Loucy (cell line): ENCODE measurements around the gene ZNF750.

ENCODE experiments used
- H2AFZ ChIP-seq: fragments of 200-600 bp; sonication (generic); 2 replicates; pipeline ENCODE4 v1.6.0; 2016; ENCODE audit warnings: antibody characterized with exemption, mild to moderate bottlenecking, low read length, moderate library complexity
- H3F3A ChIP-seq: fragments of 200-600 bp; 2 replicates; pipeline ENCODE4 v1.6.0; 2016; ENCODE audit warnings: antibody characterized with exemption, low read depth, mild to moderate bottlenecking
- H3K27me3 ChIP-seq: fragments of 200-600 bp; sonication (generic); 2 replicates; pipeline ENCODE4 v1.6.1; 2014; ENCODE audit warnings: low read length, mild to moderate bottlenecking; ENCODE audit not compliant: insufficient read depth, poor library complexity, severe bottlenecking
- H3K36me3 ChIP-seq: fragments of 200-600 bp; sonication (generic); 2 replicates; pipeline ENCODE4 v1.6.1; 2016; ENCODE audit warnings: low read length; ENCODE audit not compliant: insufficient read depth
- H3K4me1 ChIP-seq: fragments of 200-600 bp; sonication (generic); 2 replicates; pipeline ENCODE4 v1.5.1; 2014; ENCODE audit warnings: low read length, mild to moderate bottlenecking; ENCODE audit not compliant: insufficient read depth, poor library complexity, severe bottlenecking
- H3K4me2 ChIP-seq: fragments of 200-600 bp; sonication (generic); 2 replicates; pipeline ENCODE4 v1.6.0; 2014; ENCODE audit warnings: antibody characterized with exemption, low read length, low read depth, mild to moderate bottlenecking; ENCODE audit not compliant: poor library complexity, severe bottlenecking
- H3K4me3 ChIP-seq: fragments of 200-600 bp; sonication (generic); 2 replicates; pipeline ENCODE4 v1.5.1; 2014; ENCODE audit warnings: low read length, mild to moderate bottlenecking, mixed read lengths; ENCODE audit not compliant: poor library complexity, severe bottlenecking
- H3K79me2 ChIP-seq: fragments of 200-600 bp; sonication (generic); 2 replicates; pipeline ENCODE4 v1.6.1; 2014; ENCODE audit warnings: low read length; ENCODE audit not compliant: insufficient read depth
- H3K9ac ChIP-seq: fragments of 200-600 bp; sonication (generic); 2 replicates; pipeline ENCODE4 v1.6.0; 2014; ENCODE audit warnings: mild to moderate bottlenecking, low read depth, low read length, moderate library complexity; ENCODE audit not compliant: poor library complexity, severe bottlenecking
- H3K9me2 ChIP-seq: fragments of 200-600 bp; sonication (generic); replicated peaks from 2 replicates; pipeline ENCODE4 v1.6.1; 2016; ENCODE audit warnings: low read depth, low read length, mixed read lengths
- H3K9me3 ChIP-seq: fragments of 200-600 bp; sonication (generic); 2 replicates; pipeline ENCODE4 v1.6.1; 2014; ENCODE audit warnings: mild to moderate bottlenecking, antibody characterized with exemption, low read length, low read depth; ENCODE audit not compliant: insufficient read depth
- H4K20me1 ChIP-seq: fragments of 200-600 bp; sonication (generic); 2 replicates; pipeline ENCODE4 v1.6.0; 2014; ENCODE audit warnings: antibody characterized with exemption, low read length, mild to moderate bottlenecking; ENCODE audit not compliant: insufficient read depth, poor library complexity, severe bottlenecking
- EZH2phosphoT487 ChIP-seq: fragments of 200-600 bp; IDR thresholded peaks from 2 replicates; pipeline ENCODE4 v1.6.1; 2018; ENCODE audit warnings: antibody characterized with exemption, mild to moderate bottlenecking, moderate library complexity, borderline replicate concordance
- TF ChIP-seq, protein P1 (sequence below): fragments of 200-600 bp; sonication (generic); conservative IDR thresholded peaks from 2 replicates; pipeline ENCODE4 v1.5.1; 2014; ENCODE audit warnings: mild to moderate bottlenecking, antibody characterized with exemption, low read length

The ZNF750 gene

DNA sequence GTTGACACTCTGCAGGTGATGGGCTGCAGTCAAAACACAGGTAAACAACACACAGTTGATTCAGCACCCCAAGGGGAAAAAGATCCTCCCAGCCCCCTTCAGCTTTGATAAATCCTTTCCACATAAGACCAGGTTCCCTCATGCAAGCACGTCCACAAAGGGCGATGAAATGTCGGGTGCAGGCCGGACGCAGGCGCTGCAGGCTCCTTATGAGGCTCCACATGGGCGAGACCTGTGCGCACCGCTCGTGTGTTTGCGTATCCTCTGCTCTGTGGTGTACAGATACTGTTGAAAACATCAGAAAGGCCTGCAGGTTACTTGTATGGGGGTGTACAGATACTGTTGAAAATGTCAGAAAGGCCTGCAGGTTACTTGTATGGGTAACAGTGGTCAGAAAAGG lies 14.4 kb upstream of the ZNF750 start:
- Histone ChIP-seq H4K20me1 (no peaks in the 10 kb centered on the region), H3K4me2 (no peak overlapping the region), H3K9me3 (no peaks in the 10 kb centered on the region), H3K4me1 (peaks cover 22% of the 10 kb centered on the region), H3K27me3 (no peaks in the 10 kb centered on the region), H3K36me3 (peaks cover 16% of the 10 kb centered on the region; the same call in 1 of the 2 replicates), H3K79me2 (peaks cover 23% of the 10 kb centered on the region), H3K4me3 (no peak overlapping the region), H3F3A (no peaks in the 10 kb centered on the region), H3K9ac (no peak overlapping the region), H3K9me2 (no peaks in the 10 kb centered on the region), H2AFZ (no peak overlapping the region)
- no peak for TF ChIP-seq EZH2phosphoT487
- TF ChIP-seq, protein P1, sequence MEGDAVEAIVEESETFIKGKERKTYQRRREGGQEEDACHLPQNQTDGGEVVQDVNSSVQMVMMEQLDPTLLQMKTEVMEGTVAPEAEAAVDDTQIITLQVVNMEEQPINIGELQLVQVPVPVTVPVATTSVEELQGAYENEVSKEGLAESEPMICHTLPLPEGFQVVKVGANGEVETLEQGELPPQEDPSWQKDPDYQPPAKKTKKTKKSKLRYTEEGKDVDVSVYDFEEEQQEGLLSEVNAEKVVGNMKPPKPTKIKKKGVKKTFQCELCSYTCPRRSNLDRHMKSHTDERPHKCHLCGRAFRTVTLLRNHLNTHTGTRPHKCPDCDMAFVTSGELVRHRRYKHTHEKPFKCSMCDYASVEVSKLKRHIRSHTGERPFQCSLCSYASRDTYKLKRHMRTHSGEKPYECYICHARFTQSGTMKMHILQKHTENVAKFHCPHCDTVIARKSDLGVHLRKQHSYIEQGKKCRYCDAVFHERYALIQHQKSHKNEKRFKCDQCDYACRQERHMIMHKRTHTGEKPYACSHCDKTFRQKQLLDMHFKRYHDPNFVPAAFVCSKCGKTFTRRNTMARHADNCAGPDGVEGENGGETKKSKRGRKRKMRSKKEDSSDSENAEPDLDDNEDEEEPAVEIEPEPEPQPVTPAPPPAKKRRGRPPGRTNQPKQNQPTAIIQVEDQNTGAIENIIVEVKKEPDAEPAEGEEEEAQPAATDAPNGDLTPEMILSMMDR, result no peak

DNA sequence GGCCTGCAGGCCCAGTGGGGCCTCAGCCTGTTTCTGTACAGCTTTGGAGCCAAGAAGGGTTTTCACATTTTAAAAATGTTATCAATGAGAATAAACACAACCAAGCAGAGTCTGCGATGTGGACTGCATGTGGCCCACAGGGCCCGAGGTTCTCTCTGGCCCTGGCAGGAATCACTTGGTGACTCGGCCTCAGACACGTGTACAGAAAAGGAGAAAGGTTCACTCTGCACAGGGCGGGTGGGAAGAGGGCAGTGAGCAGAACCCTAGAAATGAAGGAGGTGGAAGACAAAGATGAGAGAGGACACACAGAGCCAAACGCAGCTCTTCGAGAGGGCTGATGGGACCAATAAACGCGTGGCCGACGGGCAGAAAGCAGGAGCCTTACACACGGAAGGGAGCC lies 11.6 kb upstream of the ZNF750 start:
- peaks cover 12% of the 10 kb centered on the region; the same call in 1 of the 2 replicates for H3K36me3 ChIP-seq
- no peak overlapping the region for H3K4me3 ChIP-seq
- no peak overlapping the region for H2AFZ ChIP-seq
- no peaks in the 10 kb centered on the region for H4K20me1 ChIP-seq
- TF ChIP-seq EZH2phosphoT487, result no peak
- H3K9me3 ChIP-seq, result no peaks in the 10 kb centered on the region
- peaks cover 5% of the 10 kb centered on the region; the same call in 1 of the 2 replicates for H3K79me2 ChIP-seq
- no peak overlapping the region for H3K4me2 ChIP-seq
- no peaks in the 10 kb centered on the region for H3K9me2 ChIP-seq
- no peaks in the 10 kb centered on the region for H3F3A ChIP-seq
- H3K9ac ChIP-seq, result no peak overlapping the region
- H3K4me1 ChIP-seq, result peaks cover 5% of the 10 kb centered on the region
- no peaks in the 10 kb centered on the region for H3K27me3 ChIP-seq

DNA sequence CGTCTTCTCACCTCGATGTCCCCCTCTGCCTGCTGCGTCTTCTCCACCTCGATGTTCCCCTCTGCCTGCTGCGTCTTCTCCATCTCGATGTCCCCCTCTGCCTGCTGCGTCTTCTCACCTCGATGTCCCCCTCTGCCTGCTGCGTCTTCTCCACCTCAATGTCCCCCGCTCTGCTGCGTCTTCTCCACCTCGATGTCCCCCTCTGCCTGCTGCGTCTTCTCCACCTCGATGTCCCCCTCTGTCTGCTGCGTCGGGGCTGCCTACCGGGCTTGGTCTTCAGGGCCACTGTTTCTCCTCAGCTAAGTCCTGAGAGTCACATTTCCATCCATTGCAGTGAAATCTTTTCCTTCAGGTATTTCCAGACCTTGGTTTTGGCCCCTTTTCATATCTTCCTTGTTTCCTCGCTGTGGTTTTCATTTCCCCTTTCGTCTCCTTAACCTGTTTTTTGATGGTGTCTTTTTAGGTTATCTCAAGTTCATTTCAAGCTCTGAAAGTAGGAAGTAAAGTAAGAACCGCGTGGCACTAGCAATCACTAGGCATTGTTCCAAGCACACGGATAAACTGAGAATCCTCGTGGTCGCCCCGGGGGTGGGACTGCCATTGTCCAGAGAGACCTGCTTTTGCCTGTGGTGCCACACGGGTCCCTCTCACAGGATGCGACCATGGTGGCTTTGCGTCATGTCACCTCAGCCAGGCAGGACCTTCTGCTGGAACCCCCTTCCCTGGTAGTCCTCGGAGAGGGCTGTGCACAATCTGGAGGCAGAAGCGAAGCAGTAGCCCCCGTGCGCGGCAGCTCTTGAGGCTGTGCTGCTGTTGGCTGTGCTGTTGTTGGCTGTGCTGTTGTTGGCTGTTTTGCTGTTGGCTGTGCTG lies 9.5 kb upstream of the ZNF750 start:
- Histone ChIP-seq H3K4me2 (no peak overlapping the region), H3K79me2 (peaks cover 5% of the 10 kb centered on the region; the same call in 1 of the 2 replicates), H4K20me1 (no peaks in the 10 kb centered on the region)

More for the DNA sequence above, 9.5 kb upstream of the ZNF750 start:
- no peaks in the 10 kb centered on the region for H3K9me2 ChIP-seq
- no peaks in the 10 kb centered on the region for H3K27me3 ChIP-seq
- no peaks in the 10 kb centered on the region for H3K9me3 ChIP-seq
- TF ChIP-seq, protein P1, result no peak
- no peak for TF ChIP-seq EZH2phosphoT487
- peaks cover 14% of the 10 kb centered on the region; the same call in 1 of the 2 replicates for H3K36me3 ChIP-seq
- H2AFZ ChIP-seq, result no peak overlapping the region
- no peak overlapping the region for H3K9ac ChIP-seq
- H3K4me1 ChIP-seq, result peaks cover 5% of the 10 kb centered on the region
- no peaks in the 10 kb centered on the region for H3F3A ChIP-seq
- no peak overlapping the region for H3K4me3 ChIP-seq
